GM23338 (cell line): Measurements from ENCODE around the gene SERP2. TPM values are rescaled to one million over a fixed set of nuclear protein-coding genes. Genes with fewer than 3 reads are reported as not detected.

ENCODE experiments used
- ATAC-seq: fragments of 200-7000 bp; cut with Tn5 transposase; 3 replicates; pipeline ENCODE4 v1.9.1; 2020
- DNase-seq: peaks from one replicate; pipeline ENCODE4 v3.0.0-alpha.2; 2015; ENCODE audit warnings: low spot score
- H2AFZ ChIP-seq: fragments of 200-600 bp; sonication (generic); 2 replicates; pipeline ENCODE4 v1.8.0; 2016; ENCODE audit warnings: antibody characterized with exemption, mild to moderate bottlenecking, moderate library complexity
- H3F3A ChIP-seq: fragments of 200-600 bp; sonication (generic); replicated peaks from 2 replicates; pipeline ENCODE4 v1.8.0; 2017; ENCODE audit warnings: antibody characterized with exemption, mixed run types, low read depth
- H3K27ac ChIP-seq: fragments of 200-600 bp; sonication (generic); 2 replicates; pipeline ENCODE4 v1.6.1; 2016; ENCODE audit warnings: low read depth
- H3K27me3 ChIP-seq: fragments of 200-600 bp; sonication (generic); 2 replicates; pipeline ENCODE4 v1.8.0; 2016; ENCODE audit warnings: mild to moderate bottlenecking, mixed run types, moderate library complexity; ENCODE audit not compliant: insufficient read depth
- H3K36me3 ChIP-seq: fragments of 200-600 bp; sonication (generic); 2 replicates; pipeline ENCODE4 v1.8.0; 2016; ENCODE audit warnings: mild to moderate bottlenecking; ENCODE audit not compliant: insufficient read depth
- H3K4me1 ChIP-seq: fragments of 200-600 bp; sonication (generic); 2 replicates; pipeline ENCODE4 v1.8.0; 2016; ENCODE audit warnings: mild to moderate bottlenecking, moderate library complexity; ENCODE audit not compliant: insufficient read depth
- H3K4me2 ChIP-seq: fragments of 200-600 bp; sonication (generic); 2 replicates; pipeline ENCODE4 v1.7.1; 2017; ENCODE audit warnings: mixed run types
- H3K4me3 ChIP-seq: fragments of 200-600 bp; sonication (generic); 2 replicates; pipeline ENCODE4 v1.6.1; 2016; ENCODE audit warnings: mixed run types
- H3K79me2 ChIP-seq: fragments of 200-600 bp; sonication (generic); replicated peaks from 2 replicates; pipeline ENCODE4 v1.8.0; 2017; ENCODE audit warnings: mild to moderate bottlenecking; ENCODE audit not compliant: insufficient read depth
- H3K9me2 ChIP-seq: fragments of 200-600 bp; sonication (generic); 2 replicates; pipeline ENCODE4 v1.8.0; 2017; ENCODE audit not compliant: insufficient read depth
- H4K20me1 ChIP-seq: fragments of 200-600 bp; sonication (generic); replicated peaks from 2 replicates; pipeline ENCODE4 v1.8.0; 2017; ENCODE audit warnings: mild to moderate bottlenecking; ENCODE audit not compliant: insufficient read depth
- H3K27ac Mint-ChIP-seq: 2 replicates; pipeline ENCODE4 v1.8.0; 2020; ENCODE audit warnings: inconsistent platforms, mild to moderate bottlenecking, moderate library complexity, mixed read lengths
- H3K27me3 Mint-ChIP-seq: 3 replicates; pipeline ENCODE4 v1.8.0; 2022; ENCODE audit warnings: low read depth, mild to moderate bottlenecking, moderate library complexity, mixed read lengths, inconsistent platforms; ENCODE audit not compliant: insufficient read depth, poor library complexity
- H3K36me3 Mint-ChIP-seq: 3 replicates; pipeline ENCODE4 v1.8.0; 2021; ENCODE audit warnings: low read depth, mild to moderate bottlenecking, inconsistent platforms, moderate library complexity, mixed read lengths
- H3K4me1 Mint-ChIP-seq: 3 replicates; pipeline ENCODE4 v1.8.0; 2020; ENCODE audit warnings: mild to moderate bottlenecking, inconsistent platforms, mixed read lengths
- H3K4me3 Mint-ChIP-seq: 3 replicates; pipeline ENCODE4 v1.8.0; 2021; ENCODE audit warnings: moderate library complexity, mild to moderate bottlenecking, inconsistent platforms, mixed read lengths
- H3K9me3 Mint-ChIP-seq: 3 replicates; pipeline ENCODE4 v1.8.0; 2020; ENCODE audit warnings: moderate library complexity, mild to moderate bottlenecking, inconsistent platforms, mixed read lengths
- CREB1 ChIP-seq: fragments of 250-450 bp; sonication (Bioruptor Pico); IDR thresholded peaks from 2 replicates; pipeline ENCODE4 v1.5.0; 2020; ENCODE audit warnings: low read depth, mild to moderate bottlenecking, moderate library complexity
- CTCF ChIP-seq, 2 experiments: fragments of 200-600 bp in 1 of 2; sonication (generic) in 1 of 2; conservative IDR thresholded peaks; 2 replicates each; pipeline versions ENCODE4 v1.5.1 to v1.6.1; 2016 to 2017; ENCODE audit warnings: antibody characterized with exemption in 2 of 2, low read depth in 2 of 2, mild to moderate bottlenecking in 2 of 2, moderate library complexity in 1 of 2
- EZH2 ChIP-seq: fragments of 200-600 bp; sonication (generic); IDR thresholded peaks from one replicate; pipeline ENCODE4 v1.8.0; 2017; ENCODE audit warnings: antibody characterized with exemption, mild to moderate bottlenecking, low read depth; ENCODE audit not compliant: unreplicated experiment
- EZH2phosphoT487 ChIP-seq: fragments of 200-600 bp; sonication (generic); IDR thresholded peaks from one replicate; pipeline ENCODE4 v1.8.1; 2018; ENCODE audit warnings: antibody characterized with exemption; ENCODE audit not compliant: unreplicated experiment
- JUNB ChIP-seq: IDR thresholded peaks from one replicate; pipeline ENCODE4 v1.6.1; 2016; ENCODE audit warnings: antibody characterized with exemption; ENCODE audit not compliant: unreplicated experiment
- NANOG ChIP-seq: IDR thresholded peaks from 2 replicates; pipeline ENCODE4 v1.6.1; 2016; ENCODE audit warnings: antibody characterized with exemption, borderline replicate concordance
- POLR2AphosphoS5 ChIP-seq: IDR thresholded peaks from 2 replicates; pipeline ENCODE4 v1.6.1; 2016; ENCODE audit warnings: antibody characterized with exemption, low read depth
- STAT1 ChIP-seq: IDR thresholded peaks from one replicate; pipeline ENCODE4 v1.6.1; 2016; ENCODE audit warnings: antibody characterized with exemption; ENCODE audit not compliant: unreplicated experiment
- ZNF114 ChIP-seq: fragments of 250-450 bp; sonication (Bioruptor Pico); IDR thresholded peaks from 2 replicates; pipeline ENCODE4 v1.5.0; 2020; ENCODE audit warnings: mild to moderate bottlenecking, moderate library complexity
- ZNF331 ChIP-seq: fragments of 250-450 bp; sonication (Bioruptor Pico); IDR thresholded peaks from 2 replicates; pipeline ENCODE4 v1.5.0; 2020; ENCODE audit warnings: low read depth, mild to moderate bottlenecking, moderate library complexity
- polyA plus RNA-seq: library from polyadenylated mRNA; unstranded; fragments of >200 nt; fragmentation: Nextera tagmentation; extraction: Ambion mirVana; gene quantifications from 2 replicates; pipeline ENCODE4 v1.2.1, GENCODE V29; 2016
- total RNA-seq: library from RNA; depleted of rRNA; stranded (reverse); fragments of >200 nt; shearing (Covaris generic); gene quantifications from 2 replicates; pipeline ENCODE4 v1.2.3, GENCODE V29; 2014
- TF ChIP-seq, protein P1 (sequence below): fragments of 250-450 bp; sonication (Bioruptor Pico); IDR thresholded peaks from 2 replicates; pipeline ENCODE4 v1.5.0; 2020; ENCODE audit warnings: mild to moderate bottlenecking, moderate library complexity
- TF ChIP-seq, protein P2 (sequence below): IDR thresholded peaks from one replicate; pipeline ENCODE4 v1.6.1; 2018; ENCODE audit warnings: antibody characterized with exemption; ENCODE audit not compliant: unreplicated experiment
- TF ChIP-seq, protein P3 (sequence below): IDR thresholded peaks from 2 replicates; pipeline ENCODE4 v1.6.1; 2016; ENCODE audit warnings: antibody characterized with exemption

The SERP2 gene
- total and polyA plus RNA-seq, 2 experiments from 2014 or later: 0.59 to 3.4 TPM

DNA sequence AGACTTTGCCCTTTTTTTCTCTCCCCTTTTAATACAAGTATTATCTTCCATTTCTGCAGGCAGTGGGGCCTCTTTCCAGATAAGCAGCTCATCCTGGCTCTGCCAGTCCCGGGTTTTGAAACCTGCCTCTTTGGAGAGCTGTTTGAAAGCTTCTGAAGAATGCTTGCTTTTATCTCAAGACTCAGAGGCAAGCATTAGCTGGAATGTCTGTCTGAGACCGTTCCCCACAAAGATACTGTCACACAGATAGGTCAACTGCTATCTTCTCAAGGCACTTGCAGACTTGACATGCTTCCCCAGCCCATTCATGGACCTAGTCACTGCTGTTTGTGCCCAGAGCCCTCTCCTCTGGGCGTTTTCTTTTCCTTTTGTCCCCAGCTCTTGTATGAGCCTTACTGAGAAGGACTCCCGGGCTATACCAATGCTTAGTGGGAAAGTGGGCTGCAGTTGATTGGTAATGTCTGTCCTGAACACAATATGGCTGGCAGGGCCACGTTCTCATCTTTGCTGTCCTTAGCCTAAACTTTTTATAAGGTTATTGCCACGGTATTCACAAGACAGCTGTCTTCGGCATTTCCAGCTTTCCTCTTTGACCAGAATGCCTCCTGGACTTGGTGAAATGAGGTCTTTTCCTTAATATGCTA, 13.4 kb downstream of the SERP2 start:
- Mint-ChIP-seq H3K9me3 (no peaks in the 10 kb centered on the region), H3K4me3 (no peak overlapping the region), H3K36me3 (no peaks in the 10 kb centered on the region), H3K27ac (no peak overlapping the region), H3K4me1 (peaks cover 16% of the 10 kb centered on the region), H3K27me3 (no peaks in the 10 kb centered on the region)
- Histone ChIP-seq H3K9me2 (peaks cover 16% of the 10 kb centered on the region), H3K79me2 (no peaks in the 10 kb centered on the region), H3K36me3 (no peaks in the 10 kb centered on the region), H3F3A (no peaks in the 10 kb centered on the region), H2AFZ (peak overlapping the region; percentile 72; the same call in 1 of the 2 replicates), H3K27me3 (no peaks in the 10 kb centered on the region), H3K4me1 (peaks cover 18% of the 10 kb centered on the region), H3K4me3 (no peak overlapping the region), H3K4me2 (no peak overlapping the region), H4K20me1 (no peaks in the 10 kb centered on the region), H3K27ac (no peak overlapping the region)
- DNase-seq (no peak), ATAC-seq (no peak; the same call in 2 of the 3 replicates)
- TF ChIP-seq, protein P1, sequence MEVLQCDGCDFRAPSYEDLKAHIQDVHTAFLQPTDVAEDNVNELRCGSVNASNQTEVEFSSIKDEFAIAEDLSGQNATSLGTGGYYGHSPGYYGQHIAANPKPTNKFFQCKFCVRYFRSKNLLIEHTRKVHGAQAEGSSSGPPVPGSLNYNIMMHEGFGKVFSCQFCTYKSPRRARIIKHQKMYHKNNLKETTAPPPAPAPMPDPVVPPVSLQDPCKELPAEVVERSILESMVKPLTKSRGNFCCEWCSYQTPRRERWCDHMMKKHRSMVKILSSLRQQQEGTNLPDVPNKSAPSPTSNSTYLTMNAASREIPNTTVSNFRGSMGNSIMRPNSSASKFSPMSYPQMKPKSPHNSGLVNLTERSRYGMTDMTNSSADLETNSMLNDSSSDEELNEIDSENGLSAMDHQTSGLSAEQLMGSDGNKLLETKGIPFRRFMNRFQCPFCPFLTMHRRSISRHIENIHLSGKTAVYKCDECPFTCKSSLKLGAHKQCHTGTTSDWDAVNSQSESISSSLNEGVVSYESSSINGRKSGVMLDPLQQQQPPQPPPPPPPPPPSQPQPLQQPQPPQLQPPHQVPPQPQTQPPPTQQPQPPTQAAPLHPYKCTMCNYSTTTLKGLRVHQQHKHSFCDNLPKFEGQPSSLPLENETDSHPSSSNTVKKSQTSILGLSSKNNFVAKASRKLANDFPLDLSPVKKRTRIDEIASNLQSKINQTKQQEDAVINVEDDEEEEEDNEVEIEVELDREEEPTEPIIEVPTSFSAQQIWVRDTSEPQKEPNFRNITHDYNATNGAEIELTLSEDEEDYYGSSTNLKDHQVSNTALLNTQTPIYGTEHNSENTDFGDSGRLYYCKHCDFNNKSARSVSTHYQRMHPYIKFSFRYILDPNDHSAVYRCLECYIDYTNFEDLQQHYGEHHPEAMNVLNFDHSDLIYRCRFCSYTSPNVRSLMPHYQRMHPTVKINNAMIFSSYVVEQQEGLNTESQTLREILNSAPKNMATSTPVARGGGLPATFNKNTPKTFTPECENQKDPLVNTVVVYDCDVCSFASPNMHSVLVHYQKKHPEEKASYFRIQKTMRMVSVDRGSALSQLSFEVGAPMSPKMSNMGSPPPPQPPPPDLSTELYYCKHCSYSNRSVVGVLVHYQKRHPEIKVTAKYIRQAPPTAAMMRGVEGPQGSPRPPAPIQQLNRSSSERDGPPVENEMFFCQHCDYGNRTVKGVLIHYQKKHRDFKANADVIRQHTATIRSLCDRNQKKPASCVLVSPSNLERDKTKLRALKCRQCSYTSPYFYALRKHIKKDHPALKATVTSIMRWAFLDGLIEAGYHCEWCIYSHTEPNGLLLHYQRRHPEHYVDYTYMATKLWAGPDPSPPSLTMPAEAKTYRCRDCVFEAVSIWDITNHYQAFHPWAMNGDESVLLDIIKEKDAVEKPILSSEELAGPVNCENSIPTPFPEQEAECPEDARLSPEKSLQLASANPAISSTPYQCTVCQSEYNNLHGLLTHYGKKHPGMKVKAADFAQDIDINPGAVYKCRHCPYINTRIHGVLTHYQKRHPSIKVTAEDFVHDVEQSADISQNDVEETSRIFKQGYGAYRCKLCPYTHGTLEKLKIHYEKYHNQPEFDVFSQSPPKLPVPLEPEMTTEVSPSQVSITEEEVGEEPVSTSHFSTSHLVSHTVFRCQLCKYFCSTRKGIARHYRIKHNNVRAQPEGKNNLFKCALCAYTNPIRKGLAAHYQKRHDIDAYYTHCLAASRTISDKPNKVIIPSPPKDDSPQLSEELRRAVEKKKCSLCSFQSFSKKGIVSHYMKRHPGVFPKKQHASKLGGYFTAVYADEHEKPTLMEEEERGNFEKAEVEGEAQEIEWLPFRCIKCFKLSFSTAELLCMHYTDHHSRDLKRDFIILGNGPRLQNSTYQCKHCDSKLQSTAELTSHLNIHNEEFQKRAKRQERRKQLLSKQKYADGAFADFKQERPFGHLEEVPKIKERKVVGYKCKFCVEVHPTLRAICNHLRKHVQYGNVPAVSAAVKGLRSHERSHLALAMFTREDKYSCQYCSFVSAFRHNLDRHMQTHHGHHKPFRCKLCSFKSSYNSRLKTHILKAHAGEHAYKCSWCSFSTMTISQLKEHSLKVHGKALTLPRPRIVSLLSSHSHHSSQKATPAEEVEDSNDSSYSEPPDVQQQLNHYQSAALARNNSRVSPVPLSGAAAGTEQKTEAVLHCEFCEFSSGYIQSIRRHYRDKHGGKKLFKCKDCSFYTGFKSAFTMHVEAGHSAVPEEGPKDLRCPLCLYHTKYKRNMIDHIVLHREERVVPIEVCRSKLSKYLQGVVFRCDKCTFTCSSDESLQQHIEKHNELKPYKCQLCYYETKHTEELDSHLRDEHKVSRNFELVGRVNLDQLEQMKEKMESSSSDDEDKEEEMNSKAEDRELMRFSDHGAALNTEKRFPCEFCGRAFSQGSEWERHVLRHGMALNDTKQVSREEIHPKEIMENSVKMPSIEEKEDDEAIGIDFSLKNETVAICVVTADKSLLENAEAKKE (CRISPR knock-in tag): no peak
- no peak for TF ChIP-seq EZH2phosphoT487
- TF ChIP-seq POLR2AphosphoS5: no peak
- no peak for TF ChIP-seq CREB1
- no peak for TF ChIP-seq CTCF (conservative IDR thresholded peaks at IDR 0.05; ENCODE audit: low read depth in 2 of 2)
- TF ChIP-seq EZH2: no peak
- TF ChIP-seq ZNF331 (CRISPR knock-in tag): no peak
- TF ChIP-seq, protein P2, sequence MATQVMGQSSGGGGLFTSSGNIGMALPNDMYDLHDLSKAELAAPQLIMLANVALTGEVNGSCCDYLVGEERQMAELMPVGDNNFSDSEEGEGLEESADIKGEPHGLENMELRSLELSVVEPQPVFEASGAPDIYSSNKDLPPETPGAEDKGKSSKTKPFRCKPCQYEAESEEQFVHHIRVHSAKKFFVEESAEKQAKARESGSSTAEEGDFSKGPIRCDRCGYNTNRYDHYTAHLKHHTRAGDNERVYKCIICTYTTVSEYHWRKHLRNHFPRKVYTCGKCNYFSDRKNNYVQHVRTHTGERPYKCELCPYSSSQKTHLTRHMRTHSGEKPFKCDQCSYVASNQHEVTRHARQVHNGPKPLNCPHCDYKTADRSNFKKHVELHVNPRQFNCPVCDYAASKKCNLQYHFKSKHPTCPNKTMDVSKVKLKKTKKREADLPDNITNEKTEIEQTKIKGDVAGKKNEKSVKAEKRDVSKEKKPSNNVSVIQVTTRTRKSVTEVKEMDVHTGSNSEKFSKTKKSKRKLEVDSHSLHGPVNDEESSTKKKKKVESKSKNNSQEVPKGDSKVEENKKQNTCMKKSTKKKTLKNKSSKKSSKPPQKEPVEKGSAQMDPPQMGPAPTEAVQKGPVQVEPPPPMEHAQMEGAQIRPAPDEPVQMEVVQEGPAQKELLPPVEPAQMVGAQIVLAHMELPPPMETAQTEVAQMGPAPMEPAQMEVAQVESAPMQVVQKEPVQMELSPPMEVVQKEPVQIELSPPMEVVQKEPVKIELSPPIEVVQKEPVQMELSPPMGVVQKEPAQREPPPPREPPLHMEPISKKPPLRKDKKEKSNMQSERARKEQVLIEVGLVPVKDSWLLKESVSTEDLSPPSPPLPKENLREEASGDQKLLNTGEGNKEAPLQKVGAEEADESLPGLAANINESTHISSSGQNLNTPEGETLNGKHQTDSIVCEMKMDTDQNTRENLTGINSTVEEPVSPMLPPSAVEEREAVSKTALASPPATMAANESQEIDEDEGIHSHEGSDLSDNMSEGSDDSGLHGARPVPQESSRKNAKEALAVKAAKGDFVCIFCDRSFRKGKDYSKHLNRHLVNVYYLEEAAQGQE: no peak
- no peak for TF ChIP-seq NANOG
- TF ChIP-seq STAT1: no peak
- no peak for TF ChIP-seq JUNB
- TF ChIP-seq, protein P3, sequence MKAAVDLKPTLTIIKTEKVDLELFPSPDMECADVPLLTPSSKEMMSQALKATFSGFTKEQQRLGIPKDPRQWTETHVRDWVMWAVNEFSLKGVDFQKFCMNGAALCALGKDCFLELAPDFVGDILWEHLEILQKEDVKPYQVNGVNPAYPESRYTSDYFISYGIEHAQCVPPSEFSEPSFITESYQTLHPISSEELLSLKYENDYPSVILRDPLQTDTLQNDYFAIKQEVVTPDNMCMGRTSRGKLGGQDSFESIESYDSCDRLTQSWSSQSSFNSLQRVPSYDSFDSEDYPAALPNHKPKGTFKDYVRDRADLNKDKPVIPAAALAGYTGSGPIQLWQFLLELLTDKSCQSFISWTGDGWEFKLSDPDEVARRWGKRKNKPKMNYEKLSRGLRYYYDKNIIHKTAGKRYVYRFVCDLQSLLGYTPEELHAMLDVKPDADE: no peak
- no peak for TF ChIP-seq ZNF114 (CRISPR knock-in tag)
